Rectal smooth muscle tissue (tissue), 1 donor: Measurements from ENCODE around the gene PRSS22.

Experiments used
- H3K27ac ChIP-seq: one replicate; pipeline ENCODE4 v1.7.0; 2013; ENCODE audit warnings: low read depth, low read length, inconsistent platforms
- H3K27me3 ChIP-seq: one replicate; pipeline ENCODE4 v1.7.0; 2013; ENCODE audit warnings: low read length; ENCODE audit not compliant: control insufficient read depth, insufficient read depth
- H3K36me3 ChIP-seq: one replicate; pipeline ENCODE4 v1.7.0; 2013; ENCODE audit warnings: low read length; ENCODE audit not compliant: control insufficient read depth, insufficient read depth
- H3K4me1 ChIP-seq: one replicate; pipeline ENCODE4 v1.7.0; 2013; ENCODE audit warnings: low read length; ENCODE audit not compliant: control insufficient read depth, insufficient read depth
- H3K4me3 ChIP-seq: one replicate; pipeline ENCODE4 v1.7.0; 2013; ENCODE audit warnings: low read length
- H3K9ac ChIP-seq: one replicate; pipeline ENCODE4 v1.7.0; 2013; ENCODE audit warnings: low read length

Gene PRSS22

DNA sequence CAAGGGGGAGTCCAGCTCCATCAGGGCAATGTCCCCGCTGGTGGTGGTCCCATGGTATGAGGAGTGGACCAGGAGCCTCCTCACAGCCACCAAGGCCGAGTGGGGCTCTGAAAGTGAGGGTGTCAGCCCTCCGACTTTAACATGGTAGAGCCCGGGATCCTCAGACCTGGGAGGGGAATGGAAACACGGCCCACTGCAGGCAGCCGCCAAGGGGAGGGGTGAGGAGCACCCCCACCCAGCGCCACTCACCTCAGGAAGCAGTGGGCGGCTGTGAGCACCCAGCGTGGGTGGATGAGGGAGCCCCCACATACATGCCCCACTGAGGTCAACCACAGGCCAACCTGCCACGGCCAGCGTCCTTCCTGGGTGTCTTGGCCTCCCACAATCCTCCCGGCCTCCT, 17.1 kb downstream of the PRSS22 start:
- H3K9ac ChIP-seq, result no peak overlapping the region
- H3K4me3 ChIP-seq, result no peak overlapping the region
- no peaks in the 10 kb centered on the region for H3K27me3 ChIP-seq
- H3K27ac ChIP-seq, result no peak overlapping the region
- H3K4me1 ChIP-seq, result no peaks in the 10 kb centered on the region
- no peaks in the 10 kb centered on the region for H3K36me3 ChIP-seq

- Histone ChIP-seq H3K36me3 (no peaks in the 10 kb centered on the region), H3K9ac (no peak overlapping the region), H3K27ac (no peak overlapping the region), H3K4me3 (no peak overlapping the region), H3K4me1 (no peaks in the 10 kb centered on the region), H3K27me3 (no peaks in the 10 kb centered on the region)
Observed at GRCh38 chr16:2839650-2840450, 18.1 kb downstream of the PRSS22 start.

DNA sequence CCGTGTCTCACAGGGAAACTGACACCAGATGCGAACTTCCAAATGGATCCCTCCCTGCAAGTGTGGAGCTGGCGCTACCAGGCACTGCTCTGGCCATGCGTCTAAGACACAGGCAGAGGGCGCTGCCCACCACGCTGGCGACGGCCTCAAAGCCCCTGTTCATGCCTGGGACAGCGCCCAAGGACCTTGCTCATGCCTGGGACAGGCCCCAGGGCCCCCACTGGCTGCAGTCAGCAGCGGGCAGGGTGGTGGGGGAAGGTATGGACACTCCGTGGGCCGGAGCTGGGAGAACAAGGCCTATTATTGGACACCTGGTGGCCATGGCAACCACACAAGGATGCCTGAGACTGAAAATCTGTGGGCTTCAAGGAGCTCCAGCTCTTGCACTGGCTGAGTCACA, 19.0 kb downstream of the PRSS22 start:
- no peak overlapping the region for H3K9ac ChIP-seq
- H3K27me3 ChIP-seq, result no peaks in the 10 kb centered on the region
- H3K27ac ChIP-seq, result no peak overlapping the region
- H3K36me3 ChIP-seq, result no peaks in the 10 kb centered on the region
- H3K4me3 ChIP-seq, result no peak overlapping the region
- no peaks in the 10 kb centered on the region for H3K4me1 ChIP-seq

DNA sequence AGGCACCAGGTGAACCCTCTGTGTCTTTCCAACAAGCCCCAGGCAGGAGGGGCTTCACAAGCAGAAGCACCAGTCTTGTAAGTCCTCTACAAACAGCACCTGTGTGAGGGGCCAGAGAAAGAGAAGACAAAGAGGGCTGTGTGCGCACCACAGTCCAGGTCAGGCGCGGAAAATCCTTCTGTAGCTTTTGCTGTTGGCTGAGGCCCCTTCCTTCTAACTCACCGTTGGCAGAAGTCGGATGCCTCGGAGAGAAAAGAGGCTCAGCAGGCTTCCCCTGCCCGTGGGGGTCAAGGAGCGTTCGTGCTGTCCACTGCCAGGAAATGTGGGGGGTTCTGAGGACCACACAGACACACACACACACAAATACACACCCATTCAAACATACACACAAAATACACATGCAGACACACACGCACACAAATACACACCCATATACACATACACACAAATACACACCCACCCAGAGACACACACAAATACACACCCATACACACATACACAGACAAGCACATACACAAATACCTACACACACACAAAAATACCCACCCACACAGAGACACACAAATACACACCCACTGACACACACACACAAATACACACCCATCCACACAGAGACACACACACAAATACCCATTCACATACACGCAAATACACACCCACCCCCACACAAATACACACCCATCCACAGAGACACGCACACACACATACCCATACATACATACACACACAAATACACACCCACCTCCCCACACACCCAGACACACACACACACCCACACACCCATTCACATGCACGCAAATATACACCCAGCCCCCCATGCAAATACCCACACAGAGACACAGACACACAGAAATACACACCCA, 21.1 kb downstream of the PRSS22 start:
- Histone ChIP-seq H3K27me3 (no peaks in the 10 kb centered on the region), H3K36me3 (no peaks in the 10 kb centered on the region), H3K4me3 (no peak overlapping the region), H3K9ac (no peak overlapping the region), H3K27ac (no peak overlapping the region), H3K4me1 (no peaks in the 10 kb centered on the region)

GRCh38 chr16:2835638-2836493, 22.1 kb downstream of the PRSS22 start:
- Histone ChIP-seq H3K27ac (no peak overlapping the region), H3K27me3 (peaks cover 3% of the 10 kb centered on the region)

GRCh38 chr16:2834968-2835367, 23.0 kb downstream of the PRSS22 start:
- no peak overlapping the region for H3K9ac ChIP-seq
- peaks cover 3% of the 10 kb centered on the region for H3K27me3 ChIP-seq
- no peaks in the 10 kb centered on the region for H3K4me1 ChIP-seq
- H3K36me3 ChIP-seq, result no peaks in the 10 kb centered on the region
- no peak overlapping the region for H3K4me3 ChIP-seq
- H3K27ac ChIP-seq, result no peak overlapping the region

More at GRCh38 chr16:2835638-2836493, 22.1 kb downstream of the PRSS22 start:
- Histone ChIP-seq H3K9ac (no peak overlapping the region), H3K4me1 (no peaks in the 10 kb centered on the region), H3K36me3 (no peaks in the 10 kb centered on the region), H3K4me3 (no peak overlapping the region)

DNA sequence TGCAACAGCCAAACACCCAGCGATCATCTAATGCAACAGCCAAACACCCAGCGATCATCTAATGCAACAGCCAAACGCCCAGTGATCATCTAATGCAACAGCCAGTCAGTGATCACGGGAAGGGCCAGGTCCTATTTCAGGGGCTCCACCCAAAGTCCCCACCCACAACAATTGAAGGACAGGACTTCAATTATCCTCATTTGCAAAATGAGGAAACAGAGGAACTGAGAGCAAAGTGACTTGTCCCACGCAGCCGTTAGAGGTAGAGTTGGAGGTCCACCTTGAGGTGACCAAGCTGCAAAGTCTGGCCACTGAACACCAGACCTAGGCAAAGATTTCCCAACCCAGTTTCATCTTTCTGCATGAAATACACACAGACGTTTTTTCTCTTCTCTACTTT, 24.2 kb downstream of the PRSS22 start:
- Histone ChIP-seq H3K4me3 (no peak overlapping the region), H3K9ac (no peak overlapping the region), H3K36me3 (no peaks in the 10 kb centered on the region), H3K27me3 (peaks cover 3% of the 10 kb centered on the region), H3K4me1 (no peaks in the 10 kb centered on the region), H3K27ac (no peak overlapping the region)

- Histone ChIP-seq H3K27me3 (peaks cover 3% of the 10 kb centered on the region), H3K4me1 (no peaks in the 10 kb centered on the region), H3K36me3 (no peaks in the 10 kb centered on the region), H3K4me3 (no peak overlapping the region), H3K27ac (no peak overlapping the region), H3K9ac (no peak overlapping the region)
Observed at GRCh38 chr16:2831203-2831602, 26.8 kb downstream of the PRSS22 start.

DNA sequence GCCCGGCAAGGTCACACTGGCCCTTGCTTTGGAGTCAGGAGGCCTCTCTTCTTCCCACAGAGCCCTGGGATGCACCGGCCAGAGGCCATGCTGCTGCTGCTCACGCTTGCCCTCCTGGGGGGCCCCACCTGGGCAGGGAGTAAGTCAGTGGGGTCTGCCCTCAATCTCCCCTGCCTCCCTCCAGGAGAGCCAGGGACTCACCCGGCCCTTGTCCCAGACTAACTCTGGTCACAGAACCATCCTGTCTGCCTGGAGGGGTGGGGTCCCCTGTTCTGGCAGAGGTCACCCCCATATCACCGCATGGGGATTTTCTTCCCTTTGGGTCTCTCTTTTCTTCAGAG, 27.6 kb downstream of the PRSS22 start:
- Histone ChIP-seq H3K27ac (no peak overlapping the region), H3K4me3 (no peak overlapping the region), H3K9ac (no peak overlapping the region), H3K4me1 (no peaks in the 10 kb centered on the region), H3K36me3 (no peaks in the 10 kb centered on the region), H3K27me3 (peaks cover 3% of the 10 kb centered on the region)

DNA sequence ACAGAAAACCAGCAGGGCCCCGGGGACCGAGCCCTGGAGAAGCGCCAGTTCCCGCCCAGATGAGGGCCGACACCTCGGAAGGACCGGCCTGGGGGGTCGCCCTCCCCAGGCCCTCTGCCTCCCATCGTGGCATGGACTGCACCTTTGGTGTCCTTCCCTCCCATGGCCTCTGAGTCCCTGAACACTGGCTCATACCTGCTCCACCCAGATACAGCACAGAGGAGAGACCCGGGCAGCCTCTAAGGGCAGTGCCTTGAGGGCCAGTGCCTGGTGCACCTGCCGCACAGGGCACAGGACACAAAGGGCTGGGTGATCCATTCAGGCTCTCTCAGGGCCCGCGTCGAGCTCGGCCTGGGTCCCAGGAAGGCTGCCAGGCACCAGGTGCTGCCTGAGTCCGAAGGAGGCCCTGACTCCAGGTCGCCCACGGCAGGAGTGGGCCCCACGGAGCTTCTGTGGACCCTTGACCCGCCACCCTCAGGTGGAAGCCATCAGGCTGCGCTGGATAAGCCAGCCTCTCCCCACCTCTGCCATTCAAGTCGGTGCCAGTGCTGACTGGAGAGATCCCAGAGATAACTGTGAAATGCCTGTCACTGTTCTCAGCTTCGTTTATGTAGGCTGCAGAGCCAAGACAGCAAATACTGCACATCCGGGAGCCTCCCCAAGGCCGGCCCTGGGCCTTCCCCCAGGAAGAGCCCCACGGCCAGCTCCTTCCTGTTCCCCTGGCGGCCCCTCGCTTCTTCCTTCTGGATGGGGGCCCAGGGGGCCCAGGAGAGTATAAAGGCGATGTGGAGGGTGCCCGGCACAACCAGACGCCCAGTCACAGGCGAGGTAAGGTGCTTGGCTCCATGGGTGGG, 28.2 kb downstream of the PRSS22 start, which contains the start of gene ZG16B:
Gene ZG16B (plus strand): TSS at position 803 of the 854 bp plus-strand sequence. CDS start 139 bp downstream, outside the sequence.
- Histone ChIP-seq H3K9ac (no peak within 1 kb of the TSS), H3K36me3 (no peaks in the 10 kb centered on the region), H3K4me3 (no peak within 1 kb of the TSS)

GRCh38 chr16:2828876-2829430, 29.0 kb downstream of the PRSS22 start:
- H3K27ac ChIP-seq, result no peak overlapping the region
- peaks cover 3% of the 10 kb centered on the region for H3K27me3 ChIP-seq
- no peaks in the 10 kb centered on the region for H3K36me3 ChIP-seq
- H3K4me1 ChIP-seq, result no peaks in the 10 kb centered on the region
- no peak overlapping the region for H3K9ac ChIP-seq
- H3K4me3 ChIP-seq, result no peak overlapping the region

More for the DNA sequence above, 28.2 kb downstream of the PRSS22 start, which contains the start of gene ZG16B:
- no peaks in the 10 kb centered on the region for H3K4me1 ChIP-seq
- H3K27me3 ChIP-seq, result peaks cover 3% of the 10 kb centered on the region
- no peak within 1 kb of the TSS for H3K27ac ChIP-seq
